Fibroblast of the conjunctiva (primary cell): ENCODE data around the gene SLC13A2.

Experiments
- DNase-seq: peaks from one replicate; pipeline ENCODE4 v3.0.0-alpha.2; 2010; ENCODE audit warnings: low read depth

The SLC13A2 gene

GRCh38 chr17:28536532-28537218 is 63.2 kb downstream of the SLC13A2 start:
- DNase-seq = no peak

- no peak for DNase-seq
Measured at GRCh38 chr17:28537219-28537610, 63.8 kb downstream of the SLC13A2 start.

- no peak for DNase-seq
Measured at GRCh38 chr17:28538296-28538895, 65.0 kb downstream of the SLC13A2 start.

GRCh38 chr17:28540231-28540630 is 66.8 kb downstream of the SLC13A2 start:
- no peak for DNase-seq

GRCh38 chr17:28541439-28541838 is 68.0 kb downstream of the SLC13A2 start:
- no peak for DNase-seq

- no peak for DNase-seq
Measured at GRCh38 chr17:28544402-28545140, 71.1 kb downstream of the SLC13A2 start.

- DNase-seq = no peak
Measured at GRCh38 chr17:28545141-28545503, 71.7 kb downstream of the SLC13A2 start.

GRCh38 chr17:28545787-28546415 is 72.5 kb downstream of the SLC13A2 start:
- DNase-seq = no peak

GRCh38 chr17:28547096-28547622 is 73.7 kb downstream of the SLC13A2 start:
- DNase-seq = no peak
